BE2C (cell line): Measurements from ENCODE around the gene EYS.

Source experiments
- DNase-seq: peaks from one replicate; pipeline ENCODE4 v3.0.0-alpha.2; 2020
- H3K27me3 ChIP-seq: fragments of 250-450 bp; sonication (Bioruptor Pico); 2 replicates; pipeline ENCODE4 v1.5.1; 2020; ENCODE audit warnings: mild to moderate bottlenecking
- H3K36me3 ChIP-seq: fragments of 250-450 bp; sonication (Bioruptor Pico); 2 replicates; pipeline ENCODE4 v1.5.1; 2020; ENCODE audit warnings: mild to moderate bottlenecking
- H3K4me1 ChIP-seq: fragments of 250-450 bp; sonication (Bioruptor Pico); 2 replicates; pipeline ENCODE4 v1.5.1; 2020
- H3K4me3 ChIP-seq: 2 replicates; pipeline ENCODE4 v1.5.1; 2011; ENCODE audit warnings: low read depth, low read length
- H3K9me3 ChIP-seq: fragments of 250-450 bp; sonication (Bioruptor Pico); 2 replicates; pipeline ENCODE4 v1.5.1; 2020
- TF ChIP-seq, protein P1 (sequence below): IDR thresholded peaks from 2 replicates; pipeline ENCODE4 v1.5.1; 2012; ENCODE audit warnings: mild to moderate bottlenecking, low read depth, low read length

Gene EYS

DNA sequence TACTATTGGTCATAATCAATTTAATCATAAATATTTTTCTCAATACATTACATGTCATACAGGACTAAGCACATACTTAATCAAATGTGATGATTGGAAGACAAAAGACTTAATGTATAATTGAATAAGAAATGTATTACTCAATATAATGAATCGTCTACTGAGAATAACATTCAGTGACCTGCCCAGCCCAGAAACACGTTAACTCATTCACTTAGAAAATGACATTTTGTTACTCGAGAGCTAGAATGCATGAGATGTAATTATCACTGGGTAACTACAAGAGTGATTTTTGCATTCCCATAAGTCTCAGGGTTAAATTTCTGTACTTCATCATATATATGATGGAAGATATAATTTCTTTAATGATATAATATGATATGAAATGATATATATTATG lies 444.8 kb downstream of the EYS start:
- TF ChIP-seq, protein P1, sequence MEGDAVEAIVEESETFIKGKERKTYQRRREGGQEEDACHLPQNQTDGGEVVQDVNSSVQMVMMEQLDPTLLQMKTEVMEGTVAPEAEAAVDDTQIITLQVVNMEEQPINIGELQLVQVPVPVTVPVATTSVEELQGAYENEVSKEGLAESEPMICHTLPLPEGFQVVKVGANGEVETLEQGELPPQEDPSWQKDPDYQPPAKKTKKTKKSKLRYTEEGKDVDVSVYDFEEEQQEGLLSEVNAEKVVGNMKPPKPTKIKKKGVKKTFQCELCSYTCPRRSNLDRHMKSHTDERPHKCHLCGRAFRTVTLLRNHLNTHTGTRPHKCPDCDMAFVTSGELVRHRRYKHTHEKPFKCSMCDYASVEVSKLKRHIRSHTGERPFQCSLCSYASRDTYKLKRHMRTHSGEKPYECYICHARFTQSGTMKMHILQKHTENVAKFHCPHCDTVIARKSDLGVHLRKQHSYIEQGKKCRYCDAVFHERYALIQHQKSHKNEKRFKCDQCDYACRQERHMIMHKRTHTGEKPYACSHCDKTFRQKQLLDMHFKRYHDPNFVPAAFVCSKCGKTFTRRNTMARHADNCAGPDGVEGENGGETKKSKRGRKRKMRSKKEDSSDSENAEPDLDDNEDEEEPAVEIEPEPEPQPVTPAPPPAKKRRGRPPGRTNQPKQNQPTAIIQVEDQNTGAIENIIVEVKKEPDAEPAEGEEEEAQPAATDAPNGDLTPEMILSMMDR: no peak
- Histone ChIP-seq H3K4me1 (no peaks in the 10 kb centered on the region), H3K27me3 (no peaks in the 10 kb centered on the region), H3K36me3 (no peaks in the 10 kb centered on the region), H3K9me3 (no peaks in the 10 kb centered on the region), H3K4me3 (no peak overlapping the region)
- no peak for DNase-seq

- no peaks in the 10 kb centered on the region for H3K27me3 ChIP-seq
- H3K9me3 ChIP-seq: no peaks in the 10 kb centered on the region
- H3K4me1 ChIP-seq: no peaks in the 10 kb centered on the region
- no peak overlapping the region for H3K4me3 ChIP-seq
- DNase-seq: no peak
- TF ChIP-seq, protein P1: no peak
- no peaks in the 10 kb centered on the region for H3K36me3 ChIP-seq
Measured at GRCh38 chr6:65259982-65260381, 447.0 kb downstream of the EYS start.

GRCh38 chr6:65259059-65259458 lies 448.0 kb downstream of the EYS start:
- TF ChIP-seq, protein P1: peak; percentile 54
- no peak for DNase-seq
- Histone ChIP-seq H3K27me3 (no peaks in the 10 kb centered on the region), H3K4me1 (no peaks in the 10 kb centered on the region), H3K4me3 (no peak overlapping the region), H3K9me3 (no peaks in the 10 kb centered on the region), H3K36me3 (no peaks in the 10 kb centered on the region)

DNA sequence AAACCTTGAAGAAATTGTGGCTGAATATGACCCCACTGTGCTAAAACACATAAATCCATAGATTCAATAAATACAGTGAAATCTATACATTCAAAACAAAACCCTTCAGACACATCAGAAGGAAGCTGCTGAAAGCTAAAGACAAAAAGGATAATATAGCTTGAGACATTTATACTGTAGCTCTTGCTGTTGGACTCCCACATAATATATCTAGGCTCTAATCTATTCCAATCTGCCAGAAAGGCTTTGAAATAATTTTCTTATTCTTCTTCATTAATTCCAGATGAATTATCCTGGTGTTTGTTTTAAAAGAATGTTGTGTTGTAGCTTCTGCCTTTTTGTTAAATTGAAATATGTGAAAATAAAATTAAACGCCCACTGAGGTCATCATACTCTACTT lies 454.0 kb downstream of the EYS start:
- Histone ChIP-seq H3K9me3 (no peaks in the 10 kb centered on the region), H3K4me1 (no peaks in the 10 kb centered on the region), H3K36me3 (no peaks in the 10 kb centered on the region), H3K4me3 (no peak overlapping the region), H3K27me3 (no peaks in the 10 kb centered on the region)
- TF ChIP-seq, protein P1: no peak
- DNase-seq: no peak

- TF ChIP-seq, protein P1: no peak
- Histone ChIP-seq H3K36me3 (no peaks in the 10 kb centered on the region), H3K4me3 (no peak overlapping the region), H3K9me3 (no peaks in the 10 kb centered on the region), H3K27me3 (no peaks in the 10 kb centered on the region), H3K4me1 (no peaks in the 10 kb centered on the region)
- DNase-seq: no peak
Measured at GRCh38 chr6:65248101-65248610, 458.9 kb downstream of the EYS start.

GRCh38 chr6:65231616-65232015 lies 475.4 kb downstream of the EYS start:
- Histone ChIP-seq H3K27me3 (no peaks in the 10 kb centered on the region), H3K36me3 (no peaks in the 10 kb centered on the region), H3K4me1 (no peaks in the 10 kb centered on the region; the same call in 1 of the 2 replicates), H3K9me3 (no peaks in the 10 kb centered on the region), H3K4me3 (no peak overlapping the region)
- TF ChIP-seq, protein P1: no peak
- DNase-seq: no peak
